HCT116 (cell line): ENCODE data around the gene ADORA1.

ENCODE experiments used
- CBX3 ChIP-seq: IDR thresholded peaks from 2 replicates; pipeline ENCODE4 v1.6.1; 2012; ENCODE audit warnings: low read depth
- CTCF ChIP-seq, 3 experiments: fragments of 200-600 bp in 1 of 3; sonication (generic) in 1 of 3; IDR thresholded peaks in 2 of 3; conservative IDR thresholded peaks in 1 of 3; 2 replicates each; pipeline ENCODE4 v1.5.1; 2012 to 2017; ENCODE audit warnings: low read depth in 2 of 3, low read length in 2 of 3, antibody characterized with exemption in 1 of 3, borderline replicate concordance in 1 of 3, control low read depth in 1 of 3, mild to moderate bottlenecking in 1 of 3, mixed read lengths in 1 of 3, mixed run types in 1 of 3, moderate library complexity in 1 of 3; ENCODE audit not compliant: insufficient read depth in 1 of 3
- EGR1 ChIP-seq: IDR thresholded peaks from 2 replicates; pipeline ENCODE4 v1.6.1; 2012; ENCODE audit warnings: low read depth
- EZH2 ChIP-seq: fragments of 200-600 bp; sonication (generic); IDR thresholded peaks from 2 replicates; pipeline ENCODE4 v1.6.1; 2017; ENCODE audit warnings: antibody characterized with exemption, mixed run types
- POLR2AphosphoS5 ChIP-seq: IDR thresholded peaks from 2 replicates; pipeline ENCODE4 v1.6.1; 2011; ENCODE audit warnings: mild to moderate bottlenecking, low read depth, low read length, moderate library complexity
- SRF ChIP-seq: IDR thresholded peaks from 2 replicates; pipeline ENCODE4 v1.6.1; 2012; ENCODE audit warnings: low read depth

GRCh38 chr1:203185061-203185461, 57.5 kb downstream of the ADORA1 start:
- TF ChIP-seq CBX3 (no peak), CTCF (IDR thresholded peaks at IDR 0.05 in 2 of 3, conservative IDR thresholded peaks at IDR 0.05 in 1 of 3; ENCODE audit: borderline replicate concordance in 1 of 3, insufficient read depth in 1 of 3, low read depth in 2 of 3, low read length in 2 of 3) (no peak), EGR1 (no peak), EZH2 (no peak), POLR2AphosphoS5 (no peak), SRF (no peak)
